ENCODE measurements around the gene SLC22A17.

- TF ChIP-seq CTCF (IDR thresholded peaks at IDR 0.05) (no peak), POLR2A (IDR thresholded peaks at IDR 0.05) (no peak)
Observed at GRCh38 chr14:23366426-23366921, 13.8 kb upstream of the SLC22A17 start.

Data from right lobe of liver (tissue), 4 donors.